ENCODE results near the gene ATP2C2.
"Not testable (repeated sequence)": the region's sequence is repeated elsewhere in the genome, so short reads cannot be mapped to it uniquely, and the experiment has no call there.

ATP2C2 gene

GRCh38 chr16:84416407-84417321, 48.3 kb downstream of the ATP2C2 start:
- DNase-seq: no peak

GRCh38 chr16:84418056-84418849, 49.9 kb downstream of the ATP2C2 start:
- no peak for DNase-seq

GRCh38 chr16:84419730-84420129, 51.4 kb downstream of the ATP2C2 start:
- no peak for DNase-seq

- not testable (repeated sequence) for DNase-seq
Observed at GRCh38 chr16:84420556-84420955, 52.2 kb downstream of the ATP2C2 start.

- DNase-seq: no peak
Observed at GRCh38 chr16:84421081-84421937, 53.0 kb downstream of the ATP2C2 start.

- DNase-seq: no peak
Observed at GRCh38 chr16:84421938-84422220, 53.5 kb downstream of the ATP2C2 start.

- DNase-seq: peak in 4 of 56 donors; percentile 5 to 16 (median 10)
Observed at GRCh38 chr16:84423416-84423837, 55.1 kb downstream of the ATP2C2 start.

GRCh38 chr16:84425696-84426095, 57.4 kb downstream of the ATP2C2 start:
- no peak for DNase-seq

- DNase-seq: no peak
Observed at GRCh38 chr16:84426804-84427203, 58.5 kb downstream of the ATP2C2 start.

GRCh38 chr16:84427553-84427952, 59.2 kb downstream of the ATP2C2 start:
- no peak for DNase-seq

GRCh38 chr16:84430860-84431259, 62.5 kb downstream of the ATP2C2 start:
- DNase-seq: no peak

GRCh38 chr16:84434800-84435199, 66.5 kb downstream of the ATP2C2 start:
- no peak for DNase-seq

- DNase-seq: no peak
Observed at GRCh38 chr16:84436196-84436595, 67.9 kb downstream of the ATP2C2 start.

- no peak for DNase-seq
Observed at GRCh38 chr16:84438971-84439696, 70.8 kb downstream of the ATP2C2 start.

- no peak for DNase-seq
Observed at GRCh38 chr16:84442416-84443145, 74.2 kb downstream of the ATP2C2 start.

GRCh38 chr16:84443166-84443802, 74.9 kb downstream of the ATP2C2 start:
- DNase-seq: no peak

- no peak for DNase-seq
Observed at GRCh38 chr16:84444476-84444875, 76.1 kb downstream of the ATP2C2 start.

GRCh38 chr16:84446084-84446483, 77.7 kb downstream of the ATP2C2 start:
- no peak for DNase-seq

- no peak for DNase-seq
Observed at GRCh38 chr16:84446596-84447392, 78.5 kb downstream of the ATP2C2 start.
